ENCODE data around the gene MXI1. TPM values are rescaled to one million over a fixed set of nuclear protein-coding genes. Genes with fewer than 3 reads are reported as not detected.
"Not testable (repeated sequence)": the region's sequence is repeated elsewhere in the genome, so short reads cannot be mapped to it uniquely, and the experiment has no call there.

The MXI1 gene
- total and polyA plus RNA-seq, 7 donors, result 52.2 to 148 (median 92.0) TPM

- no peak for DNase-seq
- Histone ChIP-seq H3K9me3 (no peaks in the 10 kb centered on the region), H3K4me1 (peaks cover 0 to 75% (median 53%) of the 10 kb centered on the region in 4 donors), H3K4me3 (no peak overlapping the region), H3K36me3 (no peaks in the 10 kb centered on the region), H3K27me3 (no peaks in the 10 kb centered on the region), H3K27ac (peak overlapping the region in 1 of 4 donors; percentile 86)
- TF ChIP-seq EP300 (IDR thresholded peaks at IDR 0.05) (no peak), CTCF (IDR thresholded peaks at IDR 0.05) (no peak), POLR2A (IDR thresholded peaks at IDR 0.05) (no peak), POLR2AphosphoS5 (IDR thresholded peaks at IDR 0.05) (no peak)
- WGBS, 2 donors, result 90 to 94% methylated on average over 1 of the region's 1 CpG
- intact Hi-C loops (cut with DNase I), result no loop called here
Observed at GRCh38 chr10:110267276-110267675, 59.9 kb downstream of the MXI1 start.

- no peak for TF ChIP-seq CTCF (IDR thresholded peaks at IDR 0.05)
- TF ChIP-seq POLR2AphosphoS5 (IDR thresholded peaks at IDR 0.05), result no peak
- TF ChIP-seq EP300 (IDR thresholded peaks at IDR 0.05), result no peak
- no peak for TF ChIP-seq POLR2A (IDR thresholded peaks at IDR 0.05)
- peak overlapping the region in 3 of 4 donors; percentile 77 to 80 (median 79) for H3K27ac ChIP-seq
- no peaks in the 10 kb centered on the region for H3K27me3 ChIP-seq
- peaks cover 0 to 75% (median 52%) of the 10 kb centered on the region in 4 donors for H3K4me1 ChIP-seq
- no peaks in the 10 kb centered on the region for H3K9me3 ChIP-seq
- H3K36me3 ChIP-seq, result no peaks in the 10 kb centered on the region
- intact Hi-C loops (cut with DNase I), result no loop called here
- no peak for DNase-seq
- H3K4me3 ChIP-seq, result no peak overlapping the region
Observed at GRCh38 chr10:110268442-110268841, 61.0 kb downstream of the MXI1 start.

- peaks cover 0 to 75% (median 52%) of the 10 kb centered on the region in 4 donors for H3K4me1 ChIP-seq
- peak overlapping the region in 2 of 4 donors; percentile 21 to 24 for H3K4me3 ChIP-seq
- H3K27ac ChIP-seq, result peak overlapping the region; percentile 68 to 80 (median 78)
Observed at GRCh38 chr10:110268971-110269370, 61.6 kb downstream of the MXI1 start.

GRCh38 chr10:110269374-110270318 lies 62.2 kb downstream of the MXI1 start:
- Histone ChIP-seq H3K9me3 (no peaks in the 10 kb centered on the region), H3K27ac (peak overlapping the region; percentile 68 to 80 (median 78)), H3K36me3 (no peaks in the 10 kb centered on the region), H3K4me1 (peaks cover 0 to 80% (median 56%) of the 10 kb centered on the region in 4 donors), H3K4me3 (peak overlapping the region in 3 of 4 donors; percentile 13 to 24 (median 21)), H3K27me3 (no peaks in the 10 kb centered on the region)
- DNase-seq, result no peak
- TF ChIP-seq POLR2AphosphoS5 (IDR thresholded peaks at IDR 0.05), result peak in 1 of 4 donors; percentile 21
- no peak for TF ChIP-seq CTCF (IDR thresholded peaks at IDR 0.05)
- intact Hi-C loops (cut with DNase I), result loop anchor here (5.0 kb wide), 1 partner anchor 262 kb away; the partner anchor contains the start of gene ADD3
- 7 to 34% methylated on average over 4 of the region's 4 CpGs for WGBS, 2 donors

More at GRCh38 chr10:110268971-110269370, 61.6 kb downstream of the MXI1 start:
- H3K9me3 ChIP-seq, result no peaks in the 10 kb centered on the region
- no peaks in the 10 kb centered on the region for H3K27me3 ChIP-seq
- no peaks in the 10 kb centered on the region for H3K36me3 ChIP-seq
- no peak for DNase-seq
- 43 to 64% methylated on average over 2 of the region's 2 CpGs for WGBS, 2 donors
- intact Hi-C loops (cut with DNase I), result no loop called here
- TF ChIP-seq EP300 (IDR thresholded peaks at IDR 0.05), result no peak
- no peak for TF ChIP-seq CTCF (IDR thresholded peaks at IDR 0.05)
- TF ChIP-seq POLR2AphosphoS5 (IDR thresholded peaks at IDR 0.05), result no peak

GRCh38 chr10:110272995-110273394 lies 65.6 kb downstream of the MXI1 start:
- not testable (repeated sequence) for H3K36me3 ChIP-seq, DNase-seq, H3K4me3 ChIP-seq, H3K9me3 ChIP-seq, H3K27me3 ChIP-seq
- WGBS, 2 donors, result 90 to 95% methylated on average over 15 of the region's 15 CpGs
- Histone ChIP-seq H3K4me1 (peaks cover 0 to 72% (median 54%) of the 10 kb centered on the region in 4 donors), H3K27ac (peak overlapping the region; percentile 58 to 77 (median 75))
- intact Hi-C loops (cut with DNase I), result loop anchor here (5.0 kb wide), 1 partner anchor 266 kb away; the partner anchor contains the start of gene ADD3

Data from sigmoid colon (tissue), 7 donors.